Ammon's horn (tissue), 1 donor: ENCODE data around the gene WDPCP.
"Not testable (repeated sequence)": the region's sequence is repeated elsewhere in the genome, so short reads cannot be mapped to it uniquely, and the experiment has no call there.

Experiments
- DNase-seq: peaks from one replicate; pipeline ENCODE4 v3.0.0-alpha.2; 2016; ENCODE audit warnings: low spot score

Gene WDPCP

GRCh38 chr2:63364866-63365265, 223.4 kb downstream of the WDPCP start:
- DNase-seq: no peak

GRCh38 chr2:63357722-63358121, 230.6 kb downstream of the WDPCP start:
- not testable (repeated sequence) for DNase-seq

- DNase-seq: no peak
Measured at GRCh38 chr2:63347361-63347760, 240.9 kb downstream of the WDPCP start.

DNA sequence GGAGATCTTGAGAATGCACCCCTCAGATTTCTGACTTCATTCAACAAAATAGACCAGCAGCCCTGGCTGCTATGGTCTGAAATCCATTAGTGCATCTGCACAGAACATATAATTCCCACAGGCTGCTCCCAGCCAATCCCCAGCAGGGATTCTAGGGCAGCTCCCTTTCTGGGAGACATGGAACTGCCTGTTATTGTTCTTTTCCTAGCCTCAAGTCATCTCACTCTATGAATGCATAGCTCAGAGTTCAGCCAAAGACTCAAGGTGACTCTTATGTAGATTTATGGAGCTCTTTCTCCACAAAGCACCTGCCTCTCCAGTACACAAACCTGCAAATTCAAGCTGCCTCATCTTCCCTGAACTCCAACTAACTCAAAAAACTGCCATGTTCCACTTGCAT, 241.9 kb downstream of the WDPCP start:
- DNase-seq: no peak

DNA sequence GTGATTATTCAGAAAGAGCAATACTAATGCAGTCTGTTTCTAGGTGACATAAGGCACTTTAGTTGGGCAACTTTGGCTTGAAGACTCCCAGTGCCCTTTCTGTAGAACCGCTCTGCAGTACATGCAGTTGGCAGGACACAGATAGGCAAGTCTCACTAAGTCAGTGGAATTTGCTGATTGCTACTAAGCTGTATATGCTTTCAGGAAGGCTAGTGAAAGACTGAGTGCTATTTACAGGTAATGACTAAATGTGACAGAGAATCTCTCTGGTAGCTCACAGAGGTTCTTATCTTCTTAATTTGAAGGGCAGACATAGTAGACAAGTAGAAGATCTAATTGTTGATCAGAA, 243.0 kb downstream of the WDPCP start:
- no peak for DNase-seq

DNA sequence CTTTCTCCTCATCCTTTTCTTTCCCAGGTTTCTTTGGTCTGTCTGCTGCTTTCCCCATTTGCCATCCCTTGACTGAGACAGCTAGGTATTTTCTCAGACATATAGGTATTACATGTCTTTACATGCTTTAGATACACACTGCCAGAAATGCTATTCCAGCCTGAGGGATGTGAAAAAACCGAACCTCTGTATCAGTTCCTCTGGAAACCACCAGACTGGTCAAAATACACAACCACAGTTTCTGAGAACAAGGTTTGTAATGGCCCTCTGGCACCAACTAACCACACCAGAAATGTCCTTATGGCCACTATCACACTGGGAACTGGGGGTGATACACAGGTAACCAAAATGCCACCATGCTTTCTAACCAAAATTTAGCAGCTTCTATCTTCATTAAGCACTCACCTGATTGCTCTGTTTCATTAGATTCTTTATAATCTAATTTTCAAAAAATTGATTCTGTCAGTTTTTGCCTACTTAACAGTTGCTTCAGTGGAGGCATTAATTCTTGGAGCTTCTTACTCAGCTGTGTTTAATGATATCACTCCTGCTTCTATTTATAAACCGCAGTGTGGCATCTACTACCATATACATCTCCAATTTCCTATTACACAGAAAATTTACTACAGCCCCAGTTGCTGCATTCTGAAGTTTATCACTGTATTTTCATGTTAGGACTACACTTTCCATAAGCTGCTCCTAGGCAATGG, 243.5 kb downstream of the WDPCP start:
- no peak for DNase-seq

GRCh38 chr2:63343397-63344109, 244.7 kb downstream of the WDPCP start:
- no peak for DNase-seq

DNA sequence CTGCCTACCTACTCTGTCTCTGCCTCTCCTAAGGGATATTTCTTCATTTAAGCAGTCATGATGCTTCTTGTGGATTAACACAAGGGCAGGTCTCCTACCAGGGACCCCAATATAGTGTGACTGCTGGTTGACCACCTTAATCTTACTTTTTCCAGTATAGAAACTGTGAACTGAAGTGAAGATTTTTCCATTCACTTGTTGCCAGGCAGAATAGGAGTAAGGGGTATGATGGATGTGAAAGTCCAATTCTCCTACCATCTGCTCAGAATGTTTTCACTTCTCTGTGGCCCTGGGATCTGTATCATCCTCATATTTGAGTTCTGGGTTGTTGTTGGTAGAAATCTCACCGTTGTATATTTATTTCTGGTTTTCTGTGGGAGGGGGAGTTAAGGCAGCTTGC, 247.8 kb downstream of the WDPCP start:
- no peak for DNase-seq

GRCh38 chr2:63334910-63335309, 253.4 kb downstream of the WDPCP start:
- DNase-seq: no peak

DNA sequence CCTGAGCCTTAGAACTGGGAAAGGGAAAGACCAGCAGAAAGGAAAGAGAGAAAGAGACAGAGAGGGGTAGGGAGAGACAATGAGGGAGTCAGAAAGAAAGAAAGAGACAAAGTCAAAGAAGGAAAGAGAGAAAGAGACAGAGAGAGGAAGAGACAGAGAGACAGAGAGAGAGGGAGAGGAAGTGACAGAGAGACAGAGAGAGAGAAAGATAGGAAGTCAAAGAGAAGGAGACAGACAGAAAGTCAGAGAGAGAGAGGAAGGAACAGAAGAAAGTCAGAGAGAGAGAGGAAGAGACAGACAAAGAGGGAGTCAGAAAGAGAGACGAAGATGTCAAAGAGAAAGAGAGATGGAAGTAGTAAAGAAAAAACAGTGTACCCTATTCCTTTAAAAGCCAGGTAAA, 261.8 kb downstream of the WDPCP start:
- DNase-seq: no peak

DNA sequence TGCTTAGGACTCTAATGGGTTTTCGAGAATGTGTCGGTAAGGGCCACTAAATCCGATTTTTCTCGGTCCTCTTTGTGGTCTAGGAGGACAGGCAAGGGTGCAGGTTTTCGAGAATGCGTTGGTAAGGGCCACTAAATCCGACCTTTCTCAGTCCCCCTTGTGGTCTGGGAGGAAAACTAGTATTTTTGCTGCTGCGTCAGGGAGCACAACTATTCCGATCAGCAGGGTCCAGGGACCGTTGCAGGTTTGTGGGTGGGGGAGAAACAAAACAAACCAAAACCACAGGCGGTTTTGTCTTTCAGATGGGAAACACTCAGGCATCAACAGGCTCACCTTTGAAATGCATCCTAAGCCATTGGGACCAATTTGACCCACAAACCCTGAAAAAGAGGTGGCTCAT, 264.6 kb downstream of the WDPCP start:
- not testable (repeated sequence) for DNase-seq

DNA sequence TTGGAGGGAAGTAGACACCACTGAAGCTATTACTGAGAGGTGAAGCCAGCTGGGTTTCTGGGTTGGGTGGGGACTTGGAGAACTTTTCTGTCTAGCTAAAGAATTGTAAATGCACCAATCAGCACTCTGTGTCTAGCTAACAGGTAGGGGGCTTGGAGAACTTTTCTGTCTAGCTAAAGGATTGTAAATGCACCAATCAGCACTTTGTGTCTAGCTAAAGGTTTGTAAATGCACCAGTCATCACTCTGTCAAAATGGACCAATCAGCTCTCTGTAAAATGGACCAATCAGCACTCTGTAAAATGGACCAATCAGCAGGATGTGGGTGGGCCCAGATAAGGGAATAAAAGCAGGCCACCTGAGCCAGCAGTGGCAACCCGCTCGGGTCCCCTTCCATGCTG, 266.3 kb downstream of the WDPCP start:
- not testable (repeated sequence) for DNase-seq

DNA sequence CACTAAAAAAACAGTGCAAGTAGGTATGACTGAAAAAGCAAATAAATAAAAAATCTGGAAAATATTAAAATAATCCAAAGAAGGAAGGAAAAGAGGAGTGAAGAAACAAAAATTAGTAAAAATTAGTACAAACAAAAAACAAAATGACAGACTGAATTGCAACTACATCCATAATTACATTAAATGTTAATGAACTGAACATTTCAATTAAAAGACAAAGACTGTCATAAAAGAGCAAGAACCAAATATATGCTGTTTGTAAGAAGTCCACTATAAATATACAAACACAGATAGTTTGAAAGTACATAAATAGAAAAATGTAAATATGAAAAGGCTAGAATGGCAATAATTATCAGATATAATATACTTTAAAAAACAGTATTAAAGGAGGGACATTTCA, 267.6 kb downstream of the WDPCP start:
- no peak for DNase-seq

- DNase-seq: no peak
Measured at GRCh38 chr2:63310614-63311013, 277.7 kb downstream of the WDPCP start.

DNA sequence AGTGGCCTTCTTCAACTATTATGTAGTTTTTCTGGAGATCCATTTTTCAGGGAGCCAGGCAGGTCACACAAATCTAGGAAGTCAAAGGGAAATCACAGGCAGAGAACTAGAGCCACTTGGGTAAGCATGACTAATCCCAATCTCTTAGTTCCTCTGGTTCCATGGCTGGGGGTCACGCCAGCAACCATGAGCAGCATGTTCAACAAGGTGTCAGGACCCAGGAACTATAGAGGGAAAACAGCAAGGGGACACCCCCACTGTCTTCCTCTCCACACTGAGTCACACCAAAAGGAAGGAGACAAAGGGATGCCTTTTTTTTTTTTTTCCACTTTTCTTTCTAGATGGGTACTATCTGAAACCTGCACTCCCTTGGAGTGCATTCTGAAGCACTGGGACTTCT, 286.8 kb downstream of the WDPCP start:
- no peak for DNase-seq

DNA sequence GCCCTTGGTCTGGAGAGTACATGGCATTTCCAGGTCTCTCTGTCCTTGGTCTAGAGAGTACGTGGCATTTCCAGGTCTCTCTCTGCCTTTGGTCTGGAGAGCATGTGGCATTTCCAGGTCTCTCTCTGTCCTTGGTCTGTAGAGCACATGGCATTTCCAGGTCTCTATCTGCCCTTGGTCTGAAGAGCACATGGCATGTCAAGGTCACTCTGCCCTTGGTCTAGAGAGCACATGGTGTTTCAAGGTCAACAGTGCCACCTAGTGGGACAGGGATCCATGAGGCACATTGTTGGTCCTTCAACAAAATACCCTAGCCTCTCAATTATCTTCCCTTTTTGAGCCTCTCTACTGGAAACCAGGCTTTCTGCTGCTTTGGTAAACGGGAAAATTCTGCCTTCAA, 287.4 kb downstream of the WDPCP start:
- DNase-seq: no peak

GRCh38 chr2:63287956-63288355, 300.3 kb downstream of the WDPCP start:
- no peak for DNase-seq

DNA sequence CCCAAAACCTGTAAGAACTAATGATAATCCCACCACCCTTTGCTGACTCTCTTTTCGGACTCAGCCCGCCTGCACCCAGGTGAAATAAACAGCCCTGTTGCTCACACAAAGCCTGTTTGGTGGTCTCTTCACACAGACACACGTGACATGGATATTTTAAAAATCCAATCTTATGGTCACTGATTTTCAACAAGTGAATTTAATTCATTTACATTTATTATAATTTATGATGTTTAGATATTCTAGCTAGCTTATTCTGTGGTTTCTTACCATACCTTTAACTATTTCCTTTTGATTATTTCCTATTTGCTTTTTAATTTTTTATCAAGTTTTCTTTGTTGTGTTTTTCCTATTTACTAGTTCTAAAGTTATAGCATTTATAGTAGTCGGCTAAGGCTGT, 301.8 kb downstream of the WDPCP start:
- not testable (repeated sequence) for DNase-seq

DNA sequence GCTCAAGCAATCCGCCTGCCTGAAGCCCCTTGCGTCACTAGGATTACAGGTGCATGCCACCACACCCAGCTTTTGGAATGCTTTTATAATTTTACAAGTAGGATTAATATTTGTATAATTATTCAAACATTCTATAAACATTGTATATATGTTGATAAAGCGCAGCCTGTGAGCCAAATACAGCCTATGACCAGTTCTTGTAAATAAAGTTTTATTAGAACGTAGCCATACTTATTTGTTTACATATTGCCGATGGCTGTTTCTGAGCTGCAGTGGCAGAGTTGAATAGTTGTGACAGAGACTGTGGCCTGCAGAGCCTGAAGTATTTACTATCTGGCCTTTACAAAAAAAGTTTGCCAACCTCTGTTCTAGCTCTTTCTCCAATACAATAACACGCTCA, 305.0 kb downstream of the WDPCP start:
- no peak for DNase-seq

DNA sequence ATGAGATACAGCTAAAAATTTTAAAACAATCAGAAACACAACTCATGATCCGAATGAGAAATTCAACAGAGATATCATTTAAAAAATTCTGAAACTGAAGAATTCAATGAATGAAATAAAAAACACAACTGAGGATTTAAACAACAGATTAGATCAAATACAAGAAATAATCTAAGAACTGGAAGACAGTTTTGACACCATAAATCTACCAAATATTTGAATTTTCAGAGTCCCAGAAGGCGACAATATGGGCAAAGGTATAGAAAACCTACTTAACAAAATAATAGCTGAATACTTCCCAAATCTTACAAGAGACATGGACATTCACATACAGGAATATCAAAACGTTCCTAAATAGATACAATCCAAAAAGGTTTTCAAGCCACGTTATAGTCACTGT, 315.7 kb downstream of the WDPCP start:
- no peak for DNase-seq

DNA sequence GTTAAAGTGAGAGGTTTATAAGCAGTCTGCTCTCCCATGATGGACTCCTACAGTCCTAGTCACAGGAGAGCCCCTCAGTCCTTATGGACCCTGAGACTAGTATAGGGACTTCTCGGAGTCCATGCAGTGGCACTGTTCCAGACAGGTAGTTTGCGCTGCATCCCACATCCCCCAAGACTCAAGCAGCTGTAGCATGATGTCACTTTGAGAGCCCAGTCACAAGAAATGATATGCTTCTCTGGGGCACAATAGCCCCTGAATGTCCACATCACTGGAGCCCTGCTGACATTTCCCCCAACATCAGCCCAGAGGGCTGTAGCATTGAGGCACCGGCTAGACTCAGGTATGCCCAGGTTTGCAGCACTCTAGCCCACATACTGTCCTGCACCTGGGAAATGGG, 317.6 kb downstream of the WDPCP start:
- DNase-seq: no peak

GRCh38 chr2:63268946-63269345, 319.3 kb downstream of the WDPCP start:
- DNase-seq: no peak

DNA sequence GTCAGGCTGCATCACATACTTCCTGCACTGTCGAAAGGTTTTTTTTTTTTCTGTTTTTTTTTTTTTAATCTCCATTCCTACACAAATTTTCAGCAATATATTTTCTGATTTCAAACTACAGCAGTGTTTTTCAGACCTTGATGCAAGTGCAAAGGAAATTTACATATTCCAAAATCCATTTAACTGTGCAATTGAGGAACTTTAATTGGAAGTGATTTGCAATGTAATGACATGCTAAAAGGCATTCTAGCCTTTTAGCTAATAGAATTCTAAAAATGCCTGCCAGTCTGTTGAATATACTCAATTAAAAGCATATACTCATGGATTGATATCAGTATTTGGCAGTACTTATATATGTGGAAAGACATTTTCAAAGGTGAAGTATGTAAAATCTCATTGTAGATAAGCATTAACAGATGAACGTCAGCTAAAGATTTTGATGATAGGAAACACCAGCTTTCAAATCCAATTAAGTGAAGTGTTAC, 327.1 kb downstream of the WDPCP start:
- DNase-seq: no peak

DNA sequence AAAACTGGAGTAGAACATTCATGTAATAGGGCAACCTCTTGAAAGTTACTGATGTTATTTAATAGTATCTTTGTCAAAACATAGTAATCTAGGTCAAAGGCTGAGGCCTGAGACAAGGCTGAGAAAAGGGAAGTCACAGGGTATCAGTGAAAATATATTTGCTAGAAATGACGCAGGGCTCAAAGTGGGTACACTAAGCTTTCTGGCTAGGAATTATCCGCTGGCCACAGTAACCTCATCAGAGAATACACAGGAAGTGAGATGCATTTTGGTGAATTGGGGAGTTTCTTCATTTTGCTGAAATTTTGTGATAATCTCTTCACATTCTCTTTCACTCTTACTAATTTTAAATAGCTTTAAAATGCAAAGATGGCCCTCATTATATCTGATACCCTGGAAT, 330.8 kb downstream of the WDPCP start:
- DNase-seq: no peak
